ENCODE measurements around the gene USP37.

The USP37 gene

DNA sequence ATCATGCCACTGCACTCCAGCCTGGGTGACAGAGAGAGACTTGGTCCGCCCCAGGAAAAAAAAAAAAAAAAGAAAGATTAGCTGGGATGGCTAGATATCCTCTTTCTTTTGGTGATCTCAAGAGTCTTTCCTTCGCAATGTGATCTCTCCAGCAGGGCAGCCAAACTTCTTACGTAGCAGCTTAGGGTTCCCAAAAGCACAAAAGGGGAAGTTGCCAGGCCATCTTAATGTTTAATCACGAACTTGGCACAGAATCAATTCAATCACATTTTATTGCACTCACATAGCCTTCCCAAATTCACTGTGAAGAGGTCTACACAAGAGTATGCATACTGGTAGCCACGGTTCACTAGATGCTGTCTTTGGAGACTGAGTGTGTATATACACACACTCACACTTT, 96.2 kb downstream of the USP37 start:
- no peak for DNase-seq

DNA sequence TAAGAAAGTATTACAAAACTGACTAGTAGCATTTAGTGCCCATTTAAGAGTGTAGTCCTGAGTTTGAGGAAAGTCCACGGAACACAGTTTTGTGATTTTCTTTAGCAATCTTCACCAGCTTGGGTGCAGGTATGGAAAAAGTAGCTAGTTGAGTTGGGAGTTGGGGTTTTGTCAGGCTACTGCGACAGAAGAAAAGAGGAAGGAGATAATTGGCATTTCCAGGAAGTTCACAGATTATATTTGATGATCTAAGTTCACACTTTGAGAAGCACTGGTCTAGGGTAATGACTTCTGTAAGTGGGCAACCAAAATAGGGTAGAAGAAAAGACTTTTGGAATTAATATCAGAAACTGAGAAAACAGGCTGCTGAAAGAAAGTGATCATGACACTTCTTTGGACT, 97.1 kb downstream of the USP37 start:
- no peak for DNase-seq

- DNase-seq = no peak
Observed at GRCh38 chr2:218470448-218470847, 97.7 kb downstream of the USP37 start.

- no peak for DNase-seq
Observed at GRCh38 chr2:218465987-218466633, 102.0 kb downstream of the USP37 start.

- DNase-seq = no peak
Observed at GRCh38 chr2:218458598-218458997, 109.6 kb downstream of the USP37 start.

DNA sequence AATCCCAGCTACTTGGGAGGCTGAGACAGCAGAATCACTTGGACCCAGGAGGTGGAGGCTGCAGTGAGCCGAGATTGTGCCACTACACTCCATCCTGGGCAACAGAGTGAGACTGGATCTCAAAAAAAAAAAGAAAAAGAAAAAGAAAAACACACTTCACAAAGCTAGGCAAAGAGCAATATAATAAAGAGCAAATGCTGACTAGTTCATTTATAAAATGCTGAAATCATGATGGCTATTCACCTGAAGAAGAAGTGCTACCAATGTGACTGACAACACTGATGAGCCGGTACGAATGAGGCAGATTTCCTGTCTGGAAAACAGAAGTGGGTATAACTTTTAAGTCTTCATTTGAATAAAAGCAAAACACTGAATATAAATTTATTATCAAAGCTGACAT, 111.3 kb downstream of the USP37 start:
- DNase-seq = no peak

DNA sequence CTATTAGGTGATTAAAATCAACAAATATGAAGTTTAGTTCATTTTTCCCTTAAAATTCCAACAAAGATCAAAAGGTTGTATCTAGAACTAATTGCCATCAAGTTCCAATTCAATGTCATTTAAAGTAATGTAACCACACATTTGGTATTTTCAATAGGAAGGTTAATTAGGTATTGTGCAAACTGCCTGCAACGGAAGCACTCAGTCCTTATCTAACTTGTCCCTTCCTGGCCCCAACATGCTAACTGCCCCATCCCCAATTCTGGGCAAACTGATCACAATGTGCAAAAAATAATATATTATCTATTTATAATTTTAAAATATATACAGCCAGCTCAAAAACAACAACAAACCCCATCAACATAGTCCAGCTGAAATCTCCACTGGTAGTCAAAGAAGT, 116.1 kb downstream of the USP37 start:
- no peak for DNase-seq

DNA sequence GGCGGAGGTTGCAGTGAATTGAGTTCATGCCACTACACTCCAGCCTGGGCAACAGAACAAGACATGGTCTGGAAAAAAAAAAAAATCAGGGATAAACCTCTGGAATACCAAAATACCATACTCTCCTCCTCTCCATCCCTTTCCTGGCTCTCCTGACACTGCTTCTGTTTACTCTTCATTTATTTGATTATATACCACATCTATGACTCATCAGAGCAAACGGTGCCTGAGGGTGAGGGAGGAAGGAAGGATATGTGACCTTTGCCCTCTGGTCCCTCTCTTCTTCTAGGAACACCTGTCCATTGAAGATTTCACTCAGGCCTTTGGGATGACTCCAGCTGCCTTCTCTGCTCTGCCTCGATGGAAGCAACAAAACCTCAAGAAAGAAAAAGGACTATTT, 119.2 kb downstream of the USP37 start:
- no peak for DNase-seq

DNA sequence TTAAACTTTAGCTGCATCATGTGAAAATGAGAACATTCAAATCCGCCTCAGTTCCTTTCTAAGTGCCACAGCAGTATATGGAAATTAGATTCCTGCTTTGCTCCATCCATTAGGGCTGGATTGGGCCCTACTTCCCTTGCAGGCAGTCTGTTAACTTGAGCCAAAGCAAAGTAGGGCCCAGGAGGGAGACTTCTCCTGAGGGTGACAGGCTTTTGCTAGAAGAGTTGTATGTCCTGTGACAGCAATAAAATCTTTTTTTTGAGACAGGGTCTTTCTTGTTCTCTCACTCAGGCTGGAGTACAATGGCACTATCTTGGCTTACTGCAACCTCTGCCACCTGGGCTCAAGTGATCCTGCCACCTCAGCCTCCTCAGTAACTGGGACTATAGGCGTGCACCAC, 121.1 kb downstream of the USP37 start:
- no peak for DNase-seq

DNA sequence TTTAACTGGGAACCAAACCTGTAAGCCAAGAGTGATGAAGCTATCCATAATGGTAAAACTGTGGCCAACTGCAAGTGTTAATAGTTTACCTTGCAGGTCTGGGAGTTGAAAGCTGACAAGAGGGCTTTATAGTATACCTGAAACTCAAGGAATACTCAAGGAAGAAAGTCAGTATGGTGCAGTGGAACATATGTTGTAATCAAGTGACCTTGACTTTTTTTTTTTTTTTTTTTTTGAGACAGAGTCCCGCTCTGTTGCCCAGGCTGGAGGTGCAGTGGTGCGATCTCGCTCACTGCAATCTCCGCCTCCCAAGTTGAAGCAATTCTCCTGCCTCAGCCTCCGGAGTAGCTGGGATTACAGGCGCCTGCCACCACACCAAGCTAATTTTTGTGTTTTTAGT, 121.6 kb downstream of the USP37 start:
- no peak for DNase-seq

GRCh38 chr2:218445602-218446001, 122.5 kb downstream of the USP37 start:
- DNase-seq = no peak

- DNase-seq = no peak
Observed at GRCh38 chr2:218444692-218445357, 123.3 kb downstream of the USP37 start.

- no peak for DNase-seq
Observed at GRCh38 chr2:218438596-218438995, 129.6 kb downstream of the USP37 start.

DNA sequence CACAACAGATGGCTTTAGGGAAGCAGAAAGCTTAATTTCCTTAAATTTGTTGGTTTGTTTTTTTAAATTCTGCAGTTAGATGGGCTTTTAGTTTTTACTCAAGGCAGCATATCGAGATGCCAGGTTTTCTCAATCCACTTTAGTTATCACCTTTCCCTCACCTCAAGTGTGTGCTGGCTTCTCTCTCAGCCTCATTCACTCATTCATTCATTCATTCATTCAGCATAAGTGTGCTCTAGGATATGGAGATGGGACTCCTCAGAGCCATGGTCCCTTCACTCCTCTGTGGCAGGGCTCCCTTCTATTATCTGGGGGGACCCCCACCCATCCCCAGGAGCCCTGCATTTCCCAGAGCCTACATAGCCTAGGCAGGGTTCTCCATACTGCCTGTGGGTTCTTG, 130.2 kb downstream of the USP37 start:
- DNase-seq = no peak

- DNase-seq = no peak
Observed at GRCh38 chr2:218436992-218437391, 131.2 kb downstream of the USP37 start.

DNA sequence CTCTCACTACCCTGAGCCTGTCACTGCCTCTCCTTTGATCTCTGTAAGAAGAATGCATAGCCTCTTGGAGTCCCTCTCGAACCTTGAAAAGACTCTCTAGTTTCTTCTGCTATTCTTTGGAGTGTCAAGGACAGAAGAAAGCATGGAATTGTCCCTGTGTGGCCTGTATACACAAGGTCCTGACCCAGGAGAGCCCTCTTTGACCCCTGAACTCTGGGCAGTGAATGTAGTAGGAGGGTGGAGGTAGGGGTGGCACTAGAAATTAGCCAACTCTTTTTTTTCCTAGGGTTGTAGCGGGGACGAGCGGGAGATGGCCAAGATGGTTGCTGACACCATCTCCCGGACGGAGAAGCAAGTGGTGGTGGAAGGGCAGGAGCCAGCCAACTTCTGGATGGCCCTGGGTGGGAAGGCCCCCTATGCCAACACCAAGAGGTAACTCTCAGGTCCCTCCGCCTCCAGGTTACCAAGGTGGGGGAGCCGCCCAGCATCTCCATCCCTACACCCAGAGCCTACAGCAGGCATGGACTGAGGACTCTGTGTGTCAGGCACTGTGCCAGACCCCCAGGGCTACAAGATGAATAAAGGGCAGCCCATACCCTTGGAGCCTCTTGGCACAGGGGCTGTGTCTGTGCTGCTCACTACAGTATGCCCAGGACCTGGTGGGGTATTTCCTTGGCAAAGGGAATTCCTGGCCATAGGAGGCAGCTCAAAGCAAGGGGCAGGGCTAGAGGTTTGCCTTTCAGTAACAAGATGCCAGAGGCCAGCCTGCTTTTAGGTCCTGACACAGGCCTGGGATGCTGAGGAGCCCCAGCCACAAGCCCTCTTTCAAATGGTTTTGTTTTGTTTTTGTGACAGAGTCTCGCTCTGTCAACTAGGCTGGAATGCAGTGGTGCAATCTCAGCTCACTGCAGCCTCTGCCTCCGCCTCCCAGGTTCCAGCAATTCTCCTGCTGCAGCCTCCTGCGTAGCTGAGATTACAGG, 132.9 kb downstream of the USP37 start:
- DNase-seq = no peak

GRCh38 chr2:218434456-218434855, 133.7 kb downstream of the USP37 start:
- no peak for DNase-seq

DNA sequence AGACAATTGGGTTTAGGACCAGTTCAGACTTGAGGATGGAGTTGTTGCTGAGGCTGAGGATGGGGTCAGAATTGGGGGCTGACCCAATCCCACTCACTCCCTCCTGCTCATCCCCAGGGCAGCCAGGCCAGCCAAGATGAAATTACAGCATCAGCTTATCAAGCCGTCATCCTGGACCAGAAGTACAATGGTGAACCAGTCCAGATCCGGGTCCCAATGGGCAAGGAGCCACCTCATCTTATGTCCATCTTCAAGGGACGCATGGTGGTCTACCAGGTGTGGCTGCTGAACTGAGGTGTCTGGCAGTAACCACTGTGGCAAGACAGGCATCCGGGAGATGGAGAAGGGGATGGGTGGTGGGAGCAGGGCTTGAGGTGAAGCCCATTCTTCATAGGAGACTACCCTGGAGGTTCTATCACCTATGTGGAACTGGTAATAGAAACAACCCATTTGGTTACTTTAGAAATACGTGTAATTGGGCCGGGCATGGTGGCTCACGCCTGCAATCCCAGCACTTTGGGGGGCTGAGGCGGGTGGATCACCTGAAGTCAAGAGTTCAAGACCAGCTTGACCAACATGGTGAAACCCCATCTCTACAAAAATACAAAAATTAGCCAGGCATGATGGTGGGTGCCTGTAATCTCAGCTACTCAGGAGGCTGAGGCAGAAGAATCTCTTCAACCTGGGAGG, 135.3 kb downstream of the USP37 start:
- peak; percentile 49 for DNase-seq

DNA sequence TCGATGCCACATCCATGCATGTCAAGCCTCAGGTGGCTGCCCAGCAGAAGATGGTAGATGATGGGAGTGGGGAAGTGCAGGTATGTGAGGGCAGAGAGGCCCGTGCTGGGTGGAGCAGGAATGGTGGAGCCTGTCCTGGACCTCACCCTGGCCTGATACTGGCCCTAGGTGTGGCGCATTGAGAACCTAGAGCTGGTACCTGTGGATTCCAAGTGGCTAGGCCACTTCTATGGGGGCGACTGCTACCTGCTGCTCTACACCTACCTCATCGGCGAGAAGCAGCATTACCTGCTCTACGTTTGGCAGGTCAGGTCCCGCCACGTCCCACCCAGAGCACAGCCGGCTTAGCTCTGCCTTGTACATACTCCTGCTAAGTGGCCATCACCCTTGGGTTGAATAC, 136.3 kb downstream of the USP37 start:
- peak; percentile 34 for DNase-seq

GRCh38 chr2:218430721-218431120, 137.4 kb downstream of the USP37 start:
- DNase-seq = peak; percentile 41

GRCh38 chr2:218429911-218430692, 138.0 kb downstream of the USP37 start:
- DNase-seq = peak; percentile 27

DNA sequence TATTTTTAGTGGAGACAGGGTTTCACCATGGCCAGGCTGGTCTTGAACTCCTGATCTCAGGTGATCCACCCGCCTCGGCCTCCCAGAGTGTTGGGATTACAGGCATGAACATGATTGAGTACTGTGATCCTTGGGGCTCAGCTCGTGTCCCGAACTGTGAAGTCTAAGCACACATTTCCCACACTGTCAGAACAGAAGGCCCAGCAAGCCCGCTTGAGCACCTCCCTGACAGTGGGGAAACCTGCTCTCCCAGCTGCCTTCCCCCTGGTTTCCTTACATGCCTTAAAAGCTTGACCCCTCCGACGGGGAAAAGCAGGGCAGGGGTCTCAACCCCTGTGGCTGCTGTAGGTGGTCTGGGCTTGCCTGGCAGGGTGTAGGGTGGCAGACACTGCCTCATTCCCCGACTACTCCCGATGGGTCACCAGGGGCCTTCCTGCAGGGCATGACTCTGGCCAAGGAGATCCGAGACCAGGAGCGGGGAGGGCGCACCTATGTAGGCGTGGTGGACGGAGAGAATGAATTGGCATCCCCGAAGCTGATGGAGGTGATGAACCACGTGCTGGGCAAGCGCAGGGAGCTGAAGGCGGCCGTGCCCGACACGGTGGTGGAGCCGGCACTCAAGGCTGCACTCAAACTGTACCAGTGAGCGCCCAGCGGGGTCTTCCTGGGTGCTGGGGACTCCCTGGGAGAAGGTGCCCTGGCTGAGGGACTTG, 139.1 kb downstream of the USP37 start:
- DNase-seq = no peak

Measured in activated effector memory CD4-positive, alpha-beta T cell treated with anti-CD3 and anti-CD28 coated beads, Interleukin-2, amount 50 U/mL, for 16 hours (primary cell).